GM19452 (cell line): ENCODE measurements around the gene NRBF2.
"Not testable (repeated sequence)": the region's sequence is repeated elsewhere in the genome, so short reads cannot be mapped to it uniquely, and the experiment has no call there.

Source experiments
- ATAC-seq: cut with Tn5 transposase; IDR thresholded peaks from one replicate; pipeline ENCODE4 v1.9.1; 2021; ENCODE audit not compliant: unreplicated experiment

Gene NRBF2

GRCh38 chr10:63116452-63117072 lies 16.6 kb upstream of the NRBF2 start:
- ATAC-seq, result no peak

- no peak for ATAC-seq
These were observed 14.1 kb upstream of the NRBF2 start for GRCh38 chr10:63119041-63119440.

- no peak for ATAC-seq
These were observed 12.6 kb upstream of the NRBF2 start for GRCh38 chr10:63120554-63120953.

GRCh38 chr10:63123727-63124362 lies 9.3 kb upstream of the NRBF2 start:
- ATAC-seq, result no peak

DNA sequence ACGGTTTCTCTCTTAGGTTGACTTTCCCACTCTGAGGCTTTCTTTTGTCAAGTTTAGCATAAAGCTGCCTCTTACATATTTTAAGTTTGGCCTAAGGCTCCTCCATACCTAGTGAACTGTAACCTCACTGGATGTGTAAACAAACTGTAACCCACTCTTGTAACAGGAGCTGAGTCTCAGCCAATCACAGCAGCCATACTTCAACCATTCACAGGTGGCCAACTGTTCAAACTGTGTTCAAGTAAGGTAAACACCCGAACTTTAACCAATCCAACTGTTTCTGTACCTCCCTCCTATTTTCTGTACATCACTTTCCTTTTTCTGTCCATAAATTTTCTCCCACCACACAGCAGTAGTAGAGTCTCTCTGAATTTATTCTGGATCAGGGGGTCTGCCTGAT lies 7.7 kb upstream of the NRBF2 start:
- no peak for ATAC-seq

GRCh38 chr10:63128443-63128842 lies 4.7 kb upstream of the NRBF2 start:
- no peak for ATAC-seq

GRCh38 chr10:63129888-63130287 lies 3.2 kb upstream of the NRBF2 start:
- ATAC-seq, result no peak

GRCh38 chr10:63132651-63133055 lies 475 bp upstream of the NRBF2 start:
- ATAC-seq, result no peak

GRCh38 chr10:63133821-63134557 lies 861 bp downstream of the NRBF2 start:
- no peak for ATAC-seq

GRCh38 chr10:63137306-63137705 lies 4.2 kb downstream of the NRBF2 start:
- no peak for ATAC-seq

DNA sequence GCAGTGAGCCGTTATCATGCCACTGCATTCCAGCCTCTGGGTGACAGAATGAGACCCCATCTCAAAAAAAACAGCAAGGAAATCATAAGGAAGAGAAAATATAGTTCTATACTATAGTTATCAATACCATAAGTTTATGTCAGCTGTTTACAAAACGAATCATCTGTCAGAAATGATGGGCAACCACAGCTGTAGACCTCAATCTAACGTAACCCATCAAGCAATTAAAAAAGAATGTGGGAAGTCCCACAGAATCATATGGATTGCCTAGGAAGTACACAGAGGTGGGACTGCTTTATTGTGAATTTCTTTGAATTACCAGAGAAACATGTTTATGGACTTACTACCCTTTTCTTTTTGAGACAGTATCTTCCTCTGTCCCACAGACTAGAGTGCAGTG lies 6.9 kb downstream of the NRBF2 start:
- no peak for ATAC-seq

- ATAC-seq, result no peak
These were observed 9.0 kb downstream of the NRBF2 start for GRCh38 chr10:63142136-63142535.

GRCh38 chr10:63143987-63144386 lies 10.9 kb downstream of the NRBF2 start:
- no peak for ATAC-seq

- no peak for ATAC-seq
These were observed 12.7 kb downstream of the NRBF2 start for GRCh38 chr10:63145782-63146181.

GRCh38 chr10:63146503-63146902 lies 13.4 kb downstream of the NRBF2 start:
- no peak for ATAC-seq

DNA sequence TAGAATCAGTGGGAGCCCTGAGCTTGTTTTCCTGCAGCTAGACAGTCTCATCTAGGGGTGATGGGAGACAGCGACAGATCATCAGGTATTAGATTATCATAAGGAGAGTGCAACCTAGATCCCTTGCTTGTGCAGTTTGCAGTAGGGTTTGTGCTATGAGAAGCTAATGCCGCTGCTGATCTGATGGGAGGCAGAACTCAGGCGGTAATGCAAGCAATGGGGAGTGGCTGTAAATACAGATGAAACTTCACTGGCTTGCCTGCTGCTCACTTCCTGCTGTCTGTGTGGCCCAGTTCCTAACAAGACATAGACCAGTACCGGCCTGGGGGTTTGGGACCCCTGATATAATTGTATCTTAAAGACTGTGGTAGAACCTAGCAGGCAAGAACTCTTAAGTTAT lies 17.6 kb downstream of the NRBF2 start:
- no peak for ATAC-seq

- ATAC-seq, result not testable (repeated sequence)
These were observed 20.9 kb downstream of the NRBF2 start for GRCh38 chr10:63153868-63154545.

GRCh38 chr10:63154546-63155387 lies 21.6 kb downstream of the NRBF2 start:
- ATAC-seq, result no peak

- ATAC-seq, result no peak
These were observed 22.4 kb downstream of the NRBF2 start for GRCh38 chr10:63155388-63156020.

- ATAC-seq, result no peak
These were observed 23.1 kb downstream of the NRBF2 start for GRCh38 chr10:63156236-63156635.
